SU-DHL-6 (cell line): ENCODE measurements around the gene APH1B.

ENCODE experiments used
- CTCF ChIP-seq: fragments of 200-600 bp; sonication (generic); IDR thresholded peaks from one replicate; pipeline ENCODE4 v1.5.1; 2017; ENCODE audit warnings: antibody characterized with exemption, mild to moderate bottlenecking, low read length, moderate library complexity; ENCODE audit not compliant: insufficient read depth, poor library complexity, severe bottlenecking
- EZH2phosphoT487 ChIP-seq: fragments of 200-600 bp; sonication (generic), shearing (Covaris generic); conservative IDR thresholded peaks from 2 replicates; pipeline ENCODE4 v1.6.1; 2018; ENCODE audit warnings: mild to moderate bottlenecking, antibody characterized with exemption, low read length, moderate library complexity, mixed read lengths

GRCh38 chr15:63308491-63308890, 31.1 kb downstream of the APH1B start:
- TF ChIP-seq CTCF (no peak), EZH2phosphoT487 (no peak)
